Liver (tissue), 9 donors: ENCODE data around the gene LRMDA. TPM values are rescaled to one million over a fixed set of nuclear protein-coding genes. Genes with fewer than 3 reads are reported as not detected.

Experiments used
- DNase-seq: peaks from one replicate; pipeline ENCODE4 v3.0.0-alpha.2; 2017; ENCODE audit warnings: low spot score
- H3K27ac ChIP-seq, 2 donors: one replicate each; pipeline ENCODE4 v1.7.0; 2013; ENCODE audit warnings: inconsistent platforms in 2 of 2, low read length in 2 of 2, control low read depth in 1 of 2, low read depth in 1 of 2, mild to moderate bottlenecking in 1 of 2
- H3K27me3 ChIP-seq, 4 donors: one replicate each; pipeline versions ENCODE4 v1.6.1 to v1.7.0; 2013; ENCODE audit warnings: low read length in 3 of 4, inconsistent platforms in 1 of 4, mild to moderate bottlenecking in 1 of 4, moderate library complexity in 1 of 4; ENCODE audit not compliant: control insufficient read depth in 4 of 4, insufficient read depth in 4 of 4
- H3K36me3 ChIP-seq, 4 donors: one replicate each; pipeline versions ENCODE4 v1.6.1 to v1.7.0; 2013; ENCODE audit warnings: low read length in 3 of 4, mild to moderate bottlenecking in 3 of 4, low read depth in 1 of 4, moderate library complexity in 1 of 4; ENCODE audit not compliant: control insufficient read depth in 4 of 4, insufficient read depth in 3 of 4
- H3K4me1 ChIP-seq, 4 donors: one replicate each; pipeline versions ENCODE4 v1.6.1 to v1.7.0; 2013; ENCODE audit warnings: low read length in 3 of 4, mild to moderate bottlenecking in 3 of 4, moderate library complexity in 1 of 4; ENCODE audit not compliant: control insufficient read depth in 4 of 4, insufficient read depth in 4 of 4
- H3K4me3 ChIP-seq, 3 donors: one replicate each; pipeline versions ENCODE4 v1.6.1 to v1.7.0; 2013; ENCODE audit warnings: low read length in 3 of 3, control low read depth in 1 of 3, low read depth in 1 of 3, mild to moderate bottlenecking in 1 of 3
- H3K9ac ChIP-seq, 2 donors: one replicate each; pipeline ENCODE4 v1.7.0; 2013; ENCODE audit warnings: low read length in 2 of 2, mild to moderate bottlenecking in 2 of 2, moderate library complexity in 2 of 2, control low read depth in 1 of 2, low read depth in 1 of 2
- H3K9me3 ChIP-seq, 4 donors: one replicate each; pipeline versions ENCODE4 v1.6.1 to v1.7.0; 2013; ENCODE audit warnings: low read length in 3 of 4; ENCODE audit not compliant: control insufficient read depth in 4 of 4
- EGR1 ChIP-seq, 2 donors: IDR thresholded peaks; 2 replicates each; pipeline ENCODE4 v1.6.1; 2016 to 2018; ENCODE audit warnings: antibody characterized with exemption in 2 of 2, low read depth in 2 of 2
- FOXA1 ChIP-seq: IDR thresholded peaks from 2 replicates; pipeline ENCODE4 v1.6.1; 2016; ENCODE audit warnings: antibody characterized with exemption
- FOXA2 ChIP-seq: IDR thresholded peaks from 2 replicates; pipeline ENCODE4 v1.6.1; 2016; ENCODE audit warnings: antibody characterized with exemption
- HNF4A ChIP-seq, 2 donors: conservative IDR thresholded peaks; 2 replicates each; pipeline ENCODE4 v1.6.1; 2016; ENCODE audit warnings: antibody characterized with exemption in 2 of 2, mild to moderate bottlenecking in 2 of 2
- HNF4G ChIP-seq: IDR thresholded peaks from 2 replicates; pipeline ENCODE4 v1.6.1; 2016; ENCODE audit warnings: antibody characterized with exemption
- JUND ChIP-seq, 2 donors: IDR thresholded peaks; 2 replicates each; pipeline ENCODE4 v1.6.1; 2016; ENCODE audit warnings: antibody characterized with exemption in 2 of 2
- NR2F2 ChIP-seq: IDR thresholded peaks from 2 replicates; pipeline ENCODE4 v1.6.1; 2016; ENCODE audit warnings: antibody characterized with exemption
- RAD21 ChIP-seq, 2 donors: IDR thresholded peaks; 2 replicates each; pipeline ENCODE4 v1.6.1; 2016; ENCODE audit warnings: antibody characterized with exemption in 2 of 2, mild to moderate bottlenecking in 2 of 2
- RXRA ChIP-seq, 2 donors: IDR thresholded peaks; 2 replicates each; pipeline ENCODE4 v1.6.1; 2017 to 2018; ENCODE audit warnings: antibody characterized with exemption in 2 of 2, mild to moderate bottlenecking in 1 of 2
- SP1 ChIP-seq: IDR thresholded peaks from 2 replicates; pipeline ENCODE4 v1.6.1; 2018; ENCODE audit warnings: antibody characterized with exemption, mild to moderate bottlenecking
- TAF1 ChIP-seq: conservative IDR thresholded peaks from 2 replicates; pipeline ENCODE4 v1.6.1; 2016; ENCODE audit warnings: antibody characterized with exemption, mild to moderate bottlenecking
- WGBS: extraction: QIAGEN DNeasy Blood & Tissue Kit; methylation state at CpG from one replicate; pipeline ENCODE4 v1.1.7; 2013; 5-methylcytosine and 5-hydroxymethylcytosine counted together
- polyA plus RNA-seq, 2 donors: library from polyadenylated mRNA; stranded (reverse) in 1 of 2; unstranded in 1 of 2; fragments of 200-250 nt in 1 of 2; fragments of >200 nt in 1 of 2; fragmentation: Nextera tagmentation in 1 of 2; extraction: Ambion mirVana in 1 of 2; gene quantifications; one replicate each; pipeline versions ENCODE4 v1.2.1 to v1.2.3, GENCODE V29; 2013 to 2015
- total RNA-seq, 2 donors: library from RNA; depleted of rRNA; stranded (reverse); fragments of >200 nt; gene quantifications; one replicate each; pipeline ENCODE4 v1.2.3, GENCODE V29; 2014
- TF ChIP-seq, protein P1 (sequence below): IDR thresholded peaks from 2 replicates; pipeline ENCODE4 v1.6.1; 2016; ENCODE audit warnings: antibody characterized with exemption, mild to moderate bottlenecking
- TF ChIP-seq, protein P2 (sequence below): IDR thresholded peaks from 2 replicates; pipeline ENCODE4 v1.6.1; 2016; ENCODE audit warnings: antibody characterized with exemption
- TF ChIP-seq, protein P3 (sequence below): IDR thresholded peaks from 2 replicates; pipeline ENCODE4 v1.6.1; 2016; ENCODE audit warnings: antibody characterized with exemption
- TF ChIP-seq, protein P4 (sequence below): fragments of 150-350 bp; IDR thresholded peaks from 2 replicates; pipeline ENCODE4 v1.5.1; 2017; ENCODE audit warnings: improper control_type of control experiment, low read depth, low read length; ENCODE audit not compliant: missing input control
- TF ChIP-seq, protein P5 (sequence below): IDR thresholded peaks from 2 replicates; pipeline ENCODE4 v1.6.1; 2016; ENCODE audit warnings: antibody characterized with exemption
- donor health status: healthy.
- donor health status: healthy.
- donor health status: healthy.
- donor health status: healthy.
- donor health status: healthy.

Gene LRMDA
- total and polyA plus RNA-seq, 4 donors = 7.9 to 15.8 (median 11.3) TPM

DNA sequence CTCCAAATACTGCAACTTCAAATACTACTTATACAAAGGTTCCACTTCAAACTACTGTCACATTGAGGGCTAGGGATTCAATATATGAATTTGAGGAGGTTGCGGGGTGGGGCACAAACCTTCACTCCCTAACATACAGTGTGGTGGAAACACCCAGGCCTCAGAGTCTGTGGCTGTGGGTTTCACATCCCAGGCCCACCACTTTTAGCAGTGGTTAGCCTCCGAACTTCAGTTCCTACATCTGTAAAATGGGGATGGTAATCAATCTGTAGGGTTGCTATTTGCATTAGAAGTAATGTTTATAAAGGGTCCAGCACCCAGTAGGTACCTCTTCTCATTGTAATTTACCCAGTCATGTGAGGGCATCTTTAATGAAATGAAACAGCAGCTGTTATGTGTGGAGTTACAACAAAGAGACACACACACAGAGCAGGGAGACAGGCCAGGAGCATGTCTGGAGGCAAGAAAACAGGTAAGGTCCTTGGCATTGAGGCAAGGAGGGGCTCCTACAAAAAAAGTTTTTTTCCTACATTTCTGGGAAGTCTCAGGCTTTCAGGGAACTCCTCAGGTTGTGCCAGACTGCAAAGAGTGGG lies 570.9 kb downstream of the LRMDA start:
- 93% methylated on average over 2 of the region's 2 CpGs for WGBS
- no peak overlapping the region for H3K4me3 ChIP-seq
- DNase-seq = no peak
- H3K36me3 ChIP-seq = no peaks in the 10 kb centered on the region
- H3K27ac ChIP-seq = no peak overlapping the region
- TF ChIP-seq TAF1 (no peak), EGR1 (IDR thresholded peaks at IDR 0.05; ENCODE audit: low read depth in 2 of 2) (no peak), HNF4A (conservative IDR thresholded peaks at IDR 0.05) (no peak), RAD21 (IDR thresholded peaks at IDR 0.05) (no peak), FOXA2 (no peak), SP1 (no peak), NR2F2 (no peak), RXRA (IDR thresholded peaks at IDR 0.05) (no peak), HNF4G (no peak), JUND (IDR thresholded peaks at IDR 0.05) (no peak), FOXA1 (no peak)
- TF ChIP-seq, protein P1, sequence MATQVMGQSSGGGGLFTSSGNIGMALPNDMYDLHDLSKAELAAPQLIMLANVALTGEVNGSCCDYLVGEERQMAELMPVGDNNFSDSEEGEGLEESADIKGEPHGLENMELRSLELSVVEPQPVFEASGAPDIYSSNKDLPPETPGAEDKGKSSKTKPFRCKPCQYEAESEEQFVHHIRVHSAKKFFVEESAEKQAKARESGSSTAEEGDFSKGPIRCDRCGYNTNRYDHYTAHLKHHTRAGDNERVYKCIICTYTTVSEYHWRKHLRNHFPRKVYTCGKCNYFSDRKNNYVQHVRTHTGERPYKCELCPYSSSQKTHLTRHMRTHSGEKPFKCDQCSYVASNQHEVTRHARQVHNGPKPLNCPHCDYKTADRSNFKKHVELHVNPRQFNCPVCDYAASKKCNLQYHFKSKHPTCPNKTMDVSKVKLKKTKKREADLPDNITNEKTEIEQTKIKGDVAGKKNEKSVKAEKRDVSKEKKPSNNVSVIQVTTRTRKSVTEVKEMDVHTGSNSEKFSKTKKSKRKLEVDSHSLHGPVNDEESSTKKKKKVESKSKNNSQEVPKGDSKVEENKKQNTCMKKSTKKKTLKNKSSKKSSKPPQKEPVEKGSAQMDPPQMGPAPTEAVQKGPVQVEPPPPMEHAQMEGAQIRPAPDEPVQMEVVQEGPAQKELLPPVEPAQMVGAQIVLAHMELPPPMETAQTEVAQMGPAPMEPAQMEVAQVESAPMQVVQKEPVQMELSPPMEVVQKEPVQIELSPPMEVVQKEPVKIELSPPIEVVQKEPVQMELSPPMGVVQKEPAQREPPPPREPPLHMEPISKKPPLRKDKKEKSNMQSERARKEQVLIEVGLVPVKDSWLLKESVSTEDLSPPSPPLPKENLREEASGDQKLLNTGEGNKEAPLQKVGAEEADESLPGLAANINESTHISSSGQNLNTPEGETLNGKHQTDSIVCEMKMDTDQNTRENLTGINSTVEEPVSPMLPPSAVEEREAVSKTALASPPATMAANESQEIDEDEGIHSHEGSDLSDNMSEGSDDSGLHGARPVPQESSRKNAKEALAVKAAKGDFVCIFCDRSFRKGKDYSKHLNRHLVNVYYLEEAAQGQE = no peak
- TF ChIP-seq, protein P2, sequence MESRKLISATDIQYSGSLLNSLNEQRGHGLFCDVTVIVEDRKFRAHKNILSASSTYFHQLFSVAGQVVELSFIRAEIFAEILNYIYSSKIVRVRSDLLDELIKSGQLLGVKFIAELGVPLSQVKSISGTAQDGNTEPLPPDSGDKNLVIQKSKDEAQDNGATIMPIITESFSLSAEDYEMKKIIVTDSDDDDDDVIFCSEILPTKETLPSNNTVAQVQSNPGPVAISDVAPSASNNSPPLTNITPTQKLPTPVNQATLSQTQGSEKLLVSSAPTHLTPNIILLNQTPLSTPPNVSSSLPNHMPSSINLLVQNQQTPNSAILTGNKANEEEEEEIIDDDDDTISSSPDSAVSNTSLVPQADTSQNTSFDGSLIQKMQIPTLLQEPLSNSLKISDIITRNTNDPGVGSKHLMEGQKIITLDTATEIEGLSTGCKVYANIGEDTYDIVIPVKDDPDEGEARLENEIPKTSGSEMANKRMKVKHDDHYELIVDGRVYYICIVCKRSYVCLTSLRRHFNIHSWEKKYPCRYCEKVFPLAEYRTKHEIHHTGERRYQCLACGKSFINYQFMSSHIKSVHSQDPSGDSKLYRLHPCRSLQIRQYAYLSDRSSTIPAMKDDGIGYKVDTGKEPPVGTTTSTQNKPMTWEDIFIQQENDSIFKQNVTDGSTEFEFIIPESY = no peak
- TF ChIP-seq, protein P3, sequence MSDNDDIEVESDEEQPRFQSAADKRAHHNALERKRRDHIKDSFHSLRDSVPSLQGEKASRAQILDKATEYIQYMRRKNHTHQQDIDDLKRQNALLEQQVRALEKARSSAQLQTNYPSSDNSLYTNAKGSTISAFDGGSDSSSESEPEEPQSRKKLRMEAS = no peak
- TF ChIP-seq, protein P4, sequence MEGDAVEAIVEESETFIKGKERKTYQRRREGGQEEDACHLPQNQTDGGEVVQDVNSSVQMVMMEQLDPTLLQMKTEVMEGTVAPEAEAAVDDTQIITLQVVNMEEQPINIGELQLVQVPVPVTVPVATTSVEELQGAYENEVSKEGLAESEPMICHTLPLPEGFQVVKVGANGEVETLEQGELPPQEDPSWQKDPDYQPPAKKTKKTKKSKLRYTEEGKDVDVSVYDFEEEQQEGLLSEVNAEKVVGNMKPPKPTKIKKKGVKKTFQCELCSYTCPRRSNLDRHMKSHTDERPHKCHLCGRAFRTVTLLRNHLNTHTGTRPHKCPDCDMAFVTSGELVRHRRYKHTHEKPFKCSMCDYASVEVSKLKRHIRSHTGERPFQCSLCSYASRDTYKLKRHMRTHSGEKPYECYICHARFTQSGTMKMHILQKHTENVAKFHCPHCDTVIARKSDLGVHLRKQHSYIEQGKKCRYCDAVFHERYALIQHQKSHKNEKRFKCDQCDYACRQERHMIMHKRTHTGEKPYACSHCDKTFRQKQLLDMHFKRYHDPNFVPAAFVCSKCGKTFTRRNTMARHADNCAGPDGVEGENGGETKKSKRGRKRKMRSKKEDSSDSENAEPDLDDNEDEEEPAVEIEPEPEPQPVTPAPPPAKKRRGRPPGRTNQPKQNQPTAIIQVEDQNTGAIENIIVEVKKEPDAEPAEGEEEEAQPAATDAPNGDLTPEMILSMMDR = no peak
- no peak overlapping the region for H3K9ac ChIP-seq
- H3K4me1 ChIP-seq = no peaks in the 10 kb centered on the region
- no peaks in the 10 kb centered on the region for H3K9me3 ChIP-seq
- H3K27me3 ChIP-seq = no peaks in the 10 kb centered on the region

DNA sequence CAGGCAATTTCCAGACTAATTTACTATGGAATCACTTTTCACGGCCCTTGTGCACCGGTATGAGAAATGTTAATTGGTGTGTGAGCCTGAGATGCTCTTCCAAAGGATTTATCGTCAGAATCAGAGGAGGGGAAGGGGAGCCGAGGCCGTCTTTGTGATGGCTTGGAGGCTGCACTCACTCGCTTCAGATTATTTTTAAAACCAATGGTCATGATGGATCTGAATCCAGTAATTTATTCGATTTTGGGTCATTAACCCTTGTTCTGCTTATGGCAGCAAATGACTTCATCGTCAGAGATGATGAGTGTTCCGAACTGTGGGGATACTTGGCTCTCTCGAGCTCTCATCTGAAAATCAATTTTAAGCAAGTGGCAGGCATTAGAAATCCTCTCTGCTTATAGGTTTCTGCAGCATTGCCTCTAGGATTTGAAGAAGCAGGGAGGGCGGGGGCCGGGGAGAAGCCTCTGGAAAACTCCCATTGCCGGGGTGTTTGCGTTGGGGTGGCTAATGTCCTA lies 576.3 kb downstream of the LRMDA start:
- no peaks in the 10 kb centered on the region for H3K27me3 ChIP-seq
- no peak overlapping the region for H3K9ac ChIP-seq
- H3K4me1 ChIP-seq = peaks cover 0 to 4% (median 0%) of the 10 kb centered on the region in 4 donors
- H3K4me3 ChIP-seq = no peak overlapping the region
- no peaks in the 10 kb centered on the region for H3K36me3 ChIP-seq
- 93% methylated on average over 14 of the region's 14 CpGs for WGBS
- TF ChIP-seq, protein P5, sequence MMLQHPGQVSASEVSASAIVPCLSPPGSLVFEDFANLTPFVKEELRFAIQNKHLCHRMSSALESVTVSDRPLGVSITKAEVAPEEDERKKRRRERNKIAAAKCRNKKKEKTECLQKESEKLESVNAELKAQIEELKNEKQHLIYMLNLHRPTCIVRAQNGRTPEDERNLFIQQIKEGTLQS = no peak
- H3K9me3 ChIP-seq = no peaks in the 10 kb centered on the region
- DNase-seq = no peak
- H3K27ac ChIP-seq = no peak overlapping the region
